HG03378 (cell line): ENCODE measurements around the gene PDE10A.

Source experiments
- ATAC-seq: cut with Tn5 transposase; IDR thresholded peaks from one replicate; pipeline ENCODE4 v1.9.1; 2021; ENCODE audit warnings: mild to moderate bottlenecking, moderate library complexity; ENCODE audit not compliant: unreplicated experiment

PDE10A gene

GRCh38 chr6:165656581-165657324, 6.3 kb downstream of the PDE10A start:
- ATAC-seq, result no peak

GRCh38 chr6:165655191-165655590, 7.8 kb downstream of the PDE10A start:
- ATAC-seq, result no peak

GRCh38 chr6:165654144-165654543, 8.9 kb downstream of the PDE10A start:
- ATAC-seq, result no peak

GRCh38 chr6:165653607-165654006, 9.4 kb downstream of the PDE10A start:
- ATAC-seq, result no peak

- no peak for ATAC-seq
Measured at GRCh38 chr6:165653196-165653595, 9.8 kb downstream of the PDE10A start.

GRCh38 chr6:165652766-165653165, 10.3 kb downstream of the PDE10A start:
- ATAC-seq, result no peak

GRCh38 chr6:165649166-165650137, 13.6 kb downstream of the PDE10A start:
- ATAC-seq, result no peak

- ATAC-seq, result no peak
Measured at GRCh38 chr6:165647041-165647440, 16.0 kb downstream of the PDE10A start.

GRCh38 chr6:165645919-165646318, 17.1 kb downstream of the PDE10A start:
- ATAC-seq, result no peak

GRCh38 chr6:165644586-165645266, 18.3 kb downstream of the PDE10A start:
- no peak for ATAC-seq

- no peak for ATAC-seq
Measured at GRCh38 chr6:165643015-165643414, 20.0 kb downstream of the PDE10A start.

- ATAC-seq, result no peak
Measured at GRCh38 chr6:165641672-165642156, 21.3 kb downstream of the PDE10A start.

- ATAC-seq, result no peak
Measured at GRCh38 chr6:165640806-165641205, 22.2 kb downstream of the PDE10A start.

- no peak for ATAC-seq
Measured at GRCh38 chr6:165638530-165638929, 24.5 kb downstream of the PDE10A start.

GRCh38 chr6:165637586-165637985, 25.5 kb downstream of the PDE10A start:
- no peak for ATAC-seq

GRCh38 chr6:165636402-165637048, 26.5 kb downstream of the PDE10A start:
- no peak for ATAC-seq

GRCh38 chr6:165635965-165636364, 27.1 kb downstream of the PDE10A start:
- no peak for ATAC-seq

- ATAC-seq, result no peak
Measured at GRCh38 chr6:165634101-165634880, 28.8 kb downstream of the PDE10A start.

- ATAC-seq, result no peak
Measured at GRCh38 chr6:165632194-165632593, 30.8 kb downstream of the PDE10A start.

GRCh38 chr6:165630544-165630953, 32.5 kb downstream of the PDE10A start:
- no peak for ATAC-seq
